ENCODE results near the gene DCHS1. TPM values are rescaled to one million over a fixed set of nuclear protein-coding genes. Genes with fewer than 3 reads are reported as not detected.

The DCHS1 gene
- total RNA-seq, 6 donors from 2014 or later: 9.2 to 32.2 (median 12.8) TPM

GRCh38 chr11:6682936-6683861, 27.6 kb upstream of the DCHS1 start, which contains the start of gene MRPL17:
MRPL17 (minus strand) TSS chr11:6683340; CDS start chr11:6683296, 44 bp downstream.
- peak within 1 kb of the TSS; percentile 84 to 94 (median 92) for H3K27ac ChIP-seq
- peak within 1 kb of the TSS; percentile 78 to 95 (median 85) for H3K4me3 ChIP-seq
- peak; percentile 93 to 99 for DNase-seq
- WGBS, 2 donors: 0% methylated on average over 19 to 53 of the region's 70 CpGs
- no peaks in the 10 kb centered on the region for H3K27me3 ChIP-seq
- H3K9me3 ChIP-seq: no peaks in the 10 kb centered on the region
- peak; percentile 100 for ATAC-seq (ENCODE audit: low FRiP score in 2 of 2)
- TF ChIP-seq EP300 (IDR thresholded peaks at IDR 0.05) (peak in 1 of 4 donors; percentile 16), POLR2AphosphoS5 (IDR thresholded peaks at IDR 0.05) (peak; percentile 56 to 92), POLR2A (IDR thresholded peaks at IDR 0.05) (peak in 3 of 4 donors; percentile 38 to 84 (median 59))
- TF ChIP-seq, protein P1, sequence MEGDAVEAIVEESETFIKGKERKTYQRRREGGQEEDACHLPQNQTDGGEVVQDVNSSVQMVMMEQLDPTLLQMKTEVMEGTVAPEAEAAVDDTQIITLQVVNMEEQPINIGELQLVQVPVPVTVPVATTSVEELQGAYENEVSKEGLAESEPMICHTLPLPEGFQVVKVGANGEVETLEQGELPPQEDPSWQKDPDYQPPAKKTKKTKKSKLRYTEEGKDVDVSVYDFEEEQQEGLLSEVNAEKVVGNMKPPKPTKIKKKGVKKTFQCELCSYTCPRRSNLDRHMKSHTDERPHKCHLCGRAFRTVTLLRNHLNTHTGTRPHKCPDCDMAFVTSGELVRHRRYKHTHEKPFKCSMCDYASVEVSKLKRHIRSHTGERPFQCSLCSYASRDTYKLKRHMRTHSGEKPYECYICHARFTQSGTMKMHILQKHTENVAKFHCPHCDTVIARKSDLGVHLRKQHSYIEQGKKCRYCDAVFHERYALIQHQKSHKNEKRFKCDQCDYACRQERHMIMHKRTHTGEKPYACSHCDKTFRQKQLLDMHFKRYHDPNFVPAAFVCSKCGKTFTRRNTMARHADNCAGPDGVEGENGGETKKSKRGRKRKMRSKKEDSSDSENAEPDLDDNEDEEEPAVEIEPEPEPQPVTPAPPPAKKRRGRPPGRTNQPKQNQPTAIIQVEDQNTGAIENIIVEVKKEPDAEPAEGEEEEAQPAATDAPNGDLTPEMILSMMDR (IDR thresholded peaks at IDR 0.05): peak; percentile 86 to 97 (median 92)
- H3K4me1 ChIP-seq: peaks cover 14 to 26% (median 19%) of the 10 kb centered on the region in 4 donors
- H3K36me3 ChIP-seq: peaks cover 0 to 19% (median 0%) of the 10 kb centered on the region in 4 donors

- no peaks in the 10 kb centered on the region for H3K9me3 ChIP-seq
- ATAC-seq (ENCODE audit: low FRiP score in 2 of 2): peak in 1 of 2 donors; percentile 3
- TF ChIP-seq, protein P1 (IDR thresholded peaks at IDR 0.05): no peak
- no peak for TF ChIP-seq POLR2A (IDR thresholded peaks at IDR 0.05)
- TF ChIP-seq POLR2AphosphoS5 (IDR thresholded peaks at IDR 0.05): no peak
- TF ChIP-seq EP300 (IDR thresholded peaks at IDR 0.05): no peak
- H3K4me1 ChIP-seq: peaks cover 14 to 26% (median 19%) of the 10 kb centered on the region in 4 donors
- 1 to 2% methylated on average over 9 to 10 of the region's 10 CpGs for WGBS, 2 donors
- H3K27ac ChIP-seq: peak overlapping the region; percentile 84 to 94 (median 92)
- peak overlapping the region; percentile 78 to 95 (median 85) for H3K4me3 ChIP-seq
- no peaks in the 10 kb centered on the region for H3K27me3 ChIP-seq
- H3K36me3 ChIP-seq: peaks cover 0 to 19% (median 0%) of the 10 kb centered on the region in 4 donors
- DNase-seq: no peak
Measured at GRCh38 chr11:6682591-6682935, 27.0 kb upstream of the DCHS1 start.

DNA sequence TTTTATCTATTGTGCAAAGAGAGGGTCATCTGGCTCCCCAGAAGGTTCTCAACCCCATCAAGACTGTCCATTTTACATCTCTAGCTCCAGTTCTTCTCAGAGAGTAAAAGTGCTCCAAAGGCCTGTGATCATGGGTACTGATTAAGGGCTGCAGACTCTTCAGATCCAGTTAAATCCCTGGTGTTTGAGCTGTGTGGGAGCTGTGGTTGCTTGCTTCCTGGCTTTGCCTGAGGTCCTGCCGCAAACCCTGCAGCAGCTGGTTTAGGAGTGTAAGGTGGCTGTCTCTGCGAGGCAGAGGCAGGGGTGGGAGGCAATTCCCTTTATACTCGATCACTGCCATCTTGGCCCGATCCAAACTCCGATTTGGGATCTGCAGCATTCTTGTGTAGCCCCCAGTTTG, 26.3 kb upstream of the DCHS1 start:
- ATAC-seq (ENCODE audit: low FRiP score in 2 of 2) (no peak), DNase-seq (no peak)
- H3K9me3 ChIP-seq: no peaks in the 10 kb centered on the region
- H3K4me3 ChIP-seq: peak overlapping the region; percentile 78 to 95 (median 85)
- H3K36me3 ChIP-seq: peaks cover 0 to 19% (median 0%) of the 10 kb centered on the region in 4 donors
- no peak for TF ChIP-seq POLR2AphosphoS5 (IDR thresholded peaks at IDR 0.05)
- no peaks in the 10 kb centered on the region for H3K27me3 ChIP-seq
- peak overlapping the region in 2 of 4 donors; percentile 92 to 94 for H3K27ac ChIP-seq
- WGBS, 2 donors: 21 to 28% methylated on average over 4 to 5 of the region's 5 CpGs
- peaks cover 14 to 26% (median 19%) of the 10 kb centered on the region in 4 donors for H3K4me1 ChIP-seq

GRCh38 chr11:6681505-6681904, 25.9 kb upstream of the DCHS1 start:
- ATAC-seq (ENCODE audit: low FRiP score in 2 of 2): no peak
- H3K36me3 ChIP-seq: peaks cover 0 to 19% (median 0%) of the 10 kb centered on the region in 4 donors
- H3K4me1 ChIP-seq: peaks cover 14 to 26% (median 19%) of the 10 kb centered on the region in 4 donors
- TF ChIP-seq POLR2A (IDR thresholded peaks at IDR 0.05) (no peak), EP300 (IDR thresholded peaks at IDR 0.05) (no peak), POLR2AphosphoS5 (IDR thresholded peaks at IDR 0.05) (no peak)
- TF ChIP-seq, protein P1 (IDR thresholded peaks at IDR 0.05): no peak
- WGBS, 2 donors: 31 to 50% methylated on average over 1 of the region's 1 CpG
- H3K9me3 ChIP-seq: no peaks in the 10 kb centered on the region
- no peak for DNase-seq
- peak overlapping the region in 2 of 4 donors; percentile 0 to 94 for H3K27ac ChIP-seq
- H3K4me3 ChIP-seq: peak overlapping the region in 1 of 4 donors; percentile 80
- no peaks in the 10 kb centered on the region for H3K27me3 ChIP-seq

DNA sequence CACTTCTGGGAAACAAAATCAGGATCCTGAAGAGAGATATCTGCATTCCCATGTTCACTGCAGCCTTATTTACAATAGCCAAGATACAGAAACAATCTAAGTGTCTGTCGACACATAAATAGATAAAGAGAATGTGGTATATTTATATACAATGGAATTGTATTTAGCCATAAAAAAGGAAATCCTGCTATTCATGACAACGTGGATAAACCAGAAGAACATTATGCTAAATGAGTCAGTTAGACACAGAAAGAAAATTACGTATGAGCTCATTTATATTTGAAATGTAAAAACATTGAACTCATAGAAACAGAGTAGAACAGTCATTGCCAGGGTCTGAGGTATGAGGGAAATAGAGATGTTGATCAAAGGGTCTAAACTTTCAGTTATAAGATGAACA, 21.4 kb upstream of the DCHS1 start:
- H3K9me3 ChIP-seq: no peaks in the 10 kb centered on the region
- H3K4me1 ChIP-seq: peaks cover 5 to 17% (median 10%) of the 10 kb centered on the region in 4 donors
- TF ChIP-seq EP300 (IDR thresholded peaks at IDR 0.05): no peak
- TF ChIP-seq POLR2AphosphoS5 (IDR thresholded peaks at IDR 0.05): no peak
- TF ChIP-seq, protein P1 (IDR thresholded peaks at IDR 0.05): no peak
- no peak for TF ChIP-seq POLR2A (IDR thresholded peaks at IDR 0.05)
- peaks cover 0 to 18% (median 0%) of the 10 kb centered on the region in 4 donors for H3K36me3 ChIP-seq
- no peak overlapping the region for H3K4me3 ChIP-seq
- 56 to 69% methylated on average over 3 of the region's 3 CpGs for WGBS, 2 donors
- no peak for DNase-seq
- ATAC-seq (ENCODE audit: low FRiP score in 2 of 2): no peak
- H3K27ac ChIP-seq: no peak overlapping the region
- no peaks in the 10 kb centered on the region for H3K27me3 ChIP-seq

Data from upper lobe of left lung (tissue), 6 donors.